ENCODE data around the gene ANKRD29. TPM values are rescaled to one million over a fixed set of nuclear protein-coding genes. Genes with fewer than 3 reads are reported as not detected.
A peak's percentile ranks its signal among the peaks of the same experiment; 100 is the strongest.

ANKRD29 gene
- total RNA-seq, 1 experiment from 2014 or later, result 6.9 TPM

DNA sequence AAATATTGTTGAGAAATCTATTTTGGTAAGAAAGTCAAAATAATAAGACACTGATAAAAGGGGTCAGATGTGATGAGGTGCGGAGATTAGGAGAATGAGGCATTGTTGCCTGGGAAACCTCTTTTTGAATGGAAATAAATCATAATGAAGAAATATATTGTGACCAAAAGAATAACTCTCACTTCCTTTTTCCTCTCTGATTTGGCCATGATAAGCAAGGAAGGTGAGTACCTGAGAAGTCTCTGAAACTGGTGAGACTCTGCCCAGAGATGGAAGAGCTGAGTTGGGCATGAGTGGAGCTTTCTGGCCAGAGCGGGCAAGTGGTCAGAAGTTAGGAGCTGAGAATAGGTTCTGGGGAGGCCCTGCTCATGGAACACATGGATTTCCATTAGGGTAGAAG is 38.3 kb upstream of the ANKRD29 start:
- DNase-seq, result no peak
- H3K36me3 Mint-ChIP-seq (ENCODE audit: insufficient read depth, unreplicated experiment), result no peaks in the 10 kb centered on the region
- H3K27ac Mint-ChIP-seq (ENCODE audit: unreplicated experiment), result no peak overlapping the region
- CTCF ChIA-PET, result no interaction called here
- no peak overlapping the region for H3K4me3 Mint-ChIP-seq (ENCODE audit: low read depth, unreplicated experiment)
- TF ChIP-seq CTCF (IDR thresholded peaks at IDR 0.05; ENCODE audit: unreplicated experiment), result no peak
- BruUV-seq (replicated peaks), result no TSS peak
- intact Hi-C loops (cut with micrococcal nuclease; ENCODE audit: unreplicated experiment), result loop anchor here (5.0 kb wide), 3 partner anchors 111 to 204 kb away; no protein-coding TSS in a partner anchor
- no peaks in the 10 kb centered on the region for H3K9me3 Mint-ChIP-seq (ENCODE audit: low read depth, unreplicated experiment)
- peaks cover 36% of the 10 kb centered on the region for H3K4me1 Mint-ChIP-seq (ENCODE audit: low read depth, unreplicated experiment)
- H3K27me3 Mint-ChIP-seq (ENCODE audit: unreplicated experiment), result no peaks in the 10 kb centered on the region

GRCh38 chr18:23694637-23695430 is 32.1 kb upstream of the ANKRD29 start:
- CTCF ChIA-PET, result interaction anchor here (0.6 to 2.7 kb wide), 8 partner anchors 8 to 198 kb away, joined by 3 to 14 read pairs (median 3); no protein-coding TSS in a partner anchor
- Mint-ChIP-seq H3K9me3 (ENCODE audit: low read depth, unreplicated experiment) (no peaks in the 10 kb centered on the region), H3K4me3 (ENCODE audit: low read depth, unreplicated experiment) (no peak overlapping the region), H3K4me1 (ENCODE audit: low read depth, unreplicated experiment) (peaks cover 38% of the 10 kb centered on the region), H3K27me3 (ENCODE audit: unreplicated experiment) (no peaks in the 10 kb centered on the region), H3K36me3 (ENCODE audit: insufficient read depth, unreplicated experiment) (peaks cover 12% of the 10 kb centered on the region), H3K27ac (ENCODE audit: unreplicated experiment) (peak overlapping the region; percentile 36)
- no TSS peak for BruUV-seq (replicated peaks)
- intact Hi-C loops (cut with micrococcal nuclease; ENCODE audit: unreplicated experiment), result no loop called here
- no peak for TF ChIP-seq CTCF (IDR thresholded peaks at IDR 0.05; ENCODE audit: unreplicated experiment)
- DNase-seq, result no peak

- no peak for TF ChIP-seq CTCF (IDR thresholded peaks at IDR 0.05; ENCODE audit: unreplicated experiment)
- no peak overlapping the region for H3K27ac Mint-ChIP-seq (ENCODE audit: unreplicated experiment)
- intact Hi-C loops (cut with micrococcal nuclease; ENCODE audit: unreplicated experiment), result no loop called here
- BruUV-seq (replicated peaks), result no TSS peak
- H3K4me3 Mint-ChIP-seq (ENCODE audit: low read depth, unreplicated experiment), result no peak overlapping the region
- H3K36me3 Mint-ChIP-seq (ENCODE audit: insufficient read depth, unreplicated experiment), result peaks cover 22% of the 10 kb centered on the region
- no peaks in the 10 kb centered on the region for H3K27me3 Mint-ChIP-seq (ENCODE audit: unreplicated experiment)
- DNase-seq, result no peak
- H3K9me3 Mint-ChIP-seq (ENCODE audit: low read depth, unreplicated experiment), result no peaks in the 10 kb centered on the region
- H3K4me1 Mint-ChIP-seq (ENCODE audit: low read depth, unreplicated experiment), result peaks cover 28% of the 10 kb centered on the region
- CTCF ChIA-PET, result interaction anchor here (0.9 to 2.7 kb wide), 3 partner anchors 9 to 79 kb away, joined by 3 to 14 read pairs (median 4); no protein-coding TSS in a partner anchor
These were observed 31.1 kb upstream of the ANKRD29 start for GRCh38 chr18:23693846-23694245.

- Mint-ChIP-seq H3K27ac (ENCODE audit: unreplicated experiment) (no peak overlapping the region), H3K9me3 (ENCODE audit: low read depth, unreplicated experiment) (no peaks in the 10 kb centered on the region), H3K4me1 (ENCODE audit: low read depth, unreplicated experiment) (peaks cover 23% of the 10 kb centered on the region), H3K27me3 (ENCODE audit: unreplicated experiment) (no peaks in the 10 kb centered on the region), H3K4me3 (ENCODE audit: low read depth, unreplicated experiment) (peak overlapping the region; percentile 82), H3K36me3 (ENCODE audit: insufficient read depth, unreplicated experiment) (peaks cover 24% of the 10 kb centered on the region)
- no TSS peak for BruUV-seq (replicated peaks)
- peak; percentile 8 for DNase-seq
- TF ChIP-seq CTCF (IDR thresholded peaks at IDR 0.05; ENCODE audit: unreplicated experiment), result no peak
- CTCF ChIA-PET, result interaction anchor here (0.6 kb wide), 1 partner anchor 27 kb away, joined by 5 read pairs; no protein-coding TSS in a partner anchor
- intact Hi-C loops (cut with micrococcal nuclease; ENCODE audit: unreplicated experiment), result no loop called here
These were observed 27.9 kb upstream of the ANKRD29 start for GRCh38 chr18:23690505-23691068.

Data from Calu3 (cell line).